HG02678 (cell line): ENCODE data around the gene SLC7A6.

Source experiments
- ATAC-seq: cut with Tn5 transposase; IDR thresholded peaks from one replicate; pipeline ENCODE4 v1.9.1; 2021; ENCODE audit warnings: mild to moderate bottlenecking, moderate library complexity; ENCODE audit not compliant: unreplicated experiment

Gene SLC7A6

GRCh38 chr16:68339214-68339613, 74.9 kb downstream of the SLC7A6 start:
- ATAC-seq = no peak

- ATAC-seq = no peak
These were observed 78.3 kb downstream of the SLC7A6 start for GRCh38 chr16:68342620-68343019.

GRCh38 chr16:68343137-68343536, 78.8 kb downstream of the SLC7A6 start:
- ATAC-seq = no peak

GRCh38 chr16:68344252-68344651, 79.9 kb downstream of the SLC7A6 start:
- ATAC-seq = no peak

- ATAC-seq = no peak
These were observed 81.1 kb downstream of the SLC7A6 start for GRCh38 chr16:68345351-68345810.

GRCh38 chr16:68345958-68346635, 81.8 kb downstream of the SLC7A6 start:
- ATAC-seq = no peak

GRCh38 chr16:68346892-68347480, 82.7 kb downstream of the SLC7A6 start:
- no peak for ATAC-seq

- ATAC-seq = no peak
These were observed 83.3 kb downstream of the SLC7A6 start for GRCh38 chr16:68347605-68348004.

GRCh38 chr16:68348639-68349445, 84.5 kb downstream of the SLC7A6 start:
- ATAC-seq = no peak

GRCh38 chr16:68349838-68350410, 85.6 kb downstream of the SLC7A6 start:
- ATAC-seq = no peak

GRCh38 chr16:68350813-68351350, 86.6 kb downstream of the SLC7A6 start:
- ATAC-seq = no peak
